GM23338 (cell line): ENCODE data around the gene CALML3. TPM values are rescaled to one million over a fixed set of nuclear protein-coding genes. Genes with fewer than 3 reads are reported as not detected.

Experiments
- ATAC-seq: fragments of 200-7000 bp; cut with Tn5 transposase; 3 replicates; pipeline ENCODE4 v1.9.1; 2020
- DNase-seq: peaks from one replicate; pipeline ENCODE4 v3.0.0-alpha.2; 2015; ENCODE audit warnings: low spot score
- H2AFZ ChIP-seq: fragments of 200-600 bp; sonication (generic); 2 replicates; pipeline ENCODE4 v1.8.0; 2016; ENCODE audit warnings: antibody characterized with exemption, mild to moderate bottlenecking, moderate library complexity
- H3F3A ChIP-seq: fragments of 200-600 bp; sonication (generic); replicated peaks from 2 replicates; pipeline ENCODE4 v1.8.0; 2017; ENCODE audit warnings: antibody characterized with exemption, mixed run types, low read depth
- H3K27ac ChIP-seq: fragments of 200-600 bp; sonication (generic); 2 replicates; pipeline ENCODE4 v1.6.1; 2016; ENCODE audit warnings: low read depth
- H3K27me3 ChIP-seq: fragments of 200-600 bp; sonication (generic); 2 replicates; pipeline ENCODE4 v1.8.0; 2016; ENCODE audit warnings: mild to moderate bottlenecking, mixed run types, moderate library complexity; ENCODE audit not compliant: insufficient read depth
- H3K36me3 ChIP-seq: fragments of 200-600 bp; sonication (generic); 2 replicates; pipeline ENCODE4 v1.8.0; 2016; ENCODE audit warnings: mild to moderate bottlenecking; ENCODE audit not compliant: insufficient read depth
- H3K4me1 ChIP-seq: fragments of 200-600 bp; sonication (generic); 2 replicates; pipeline ENCODE4 v1.8.0; 2016; ENCODE audit warnings: mild to moderate bottlenecking, moderate library complexity; ENCODE audit not compliant: insufficient read depth
- H3K4me2 ChIP-seq: fragments of 200-600 bp; sonication (generic); 2 replicates; pipeline ENCODE4 v1.7.1; 2017; ENCODE audit warnings: mixed run types
- H3K4me3 ChIP-seq: fragments of 200-600 bp; sonication (generic); 2 replicates; pipeline ENCODE4 v1.6.1; 2016; ENCODE audit warnings: mixed run types
- H3K79me2 ChIP-seq: fragments of 200-600 bp; sonication (generic); replicated peaks from 2 replicates; pipeline ENCODE4 v1.8.0; 2017; ENCODE audit warnings: mild to moderate bottlenecking; ENCODE audit not compliant: insufficient read depth
- H3K9me2 ChIP-seq: fragments of 200-600 bp; sonication (generic); 2 replicates; pipeline ENCODE4 v1.8.0; 2017; ENCODE audit not compliant: insufficient read depth
- H4K20me1 ChIP-seq: fragments of 200-600 bp; sonication (generic); replicated peaks from 2 replicates; pipeline ENCODE4 v1.8.0; 2017; ENCODE audit warnings: mild to moderate bottlenecking; ENCODE audit not compliant: insufficient read depth
- H3K27ac Mint-ChIP-seq: 2 replicates; pipeline ENCODE4 v1.8.0; 2020; ENCODE audit warnings: inconsistent platforms, mild to moderate bottlenecking, moderate library complexity, mixed read lengths
- H3K27me3 Mint-ChIP-seq: 3 replicates; pipeline ENCODE4 v1.8.0; 2022; ENCODE audit warnings: low read depth, mild to moderate bottlenecking, moderate library complexity, mixed read lengths, inconsistent platforms; ENCODE audit not compliant: insufficient read depth, poor library complexity
- H3K36me3 Mint-ChIP-seq: 3 replicates; pipeline ENCODE4 v1.8.0; 2021; ENCODE audit warnings: low read depth, mild to moderate bottlenecking, inconsistent platforms, moderate library complexity, mixed read lengths
- H3K4me1 Mint-ChIP-seq: 3 replicates; pipeline ENCODE4 v1.8.0; 2020; ENCODE audit warnings: mild to moderate bottlenecking, inconsistent platforms, mixed read lengths
- H3K4me3 Mint-ChIP-seq: 3 replicates; pipeline ENCODE4 v1.8.0; 2021; ENCODE audit warnings: moderate library complexity, mild to moderate bottlenecking, inconsistent platforms, mixed read lengths
- H3K9me3 Mint-ChIP-seq: 3 replicates; pipeline ENCODE4 v1.8.0; 2020; ENCODE audit warnings: moderate library complexity, mild to moderate bottlenecking, inconsistent platforms, mixed read lengths
- CREB1 ChIP-seq: fragments of 250-450 bp; sonication (Bioruptor Pico); IDR thresholded peaks from 2 replicates; pipeline ENCODE4 v1.5.0; 2020; ENCODE audit warnings: low read depth, mild to moderate bottlenecking, moderate library complexity
- ETS1 ChIP-seq: IDR thresholded peaks from 2 replicates; pipeline ENCODE4 v1.6.1; 2016; ENCODE audit warnings: antibody characterized with exemption
- EZH2 ChIP-seq: fragments of 200-600 bp; sonication (generic); IDR thresholded peaks from one replicate; pipeline ENCODE4 v1.8.0; 2017; ENCODE audit warnings: antibody characterized with exemption, mild to moderate bottlenecking, low read depth; ENCODE audit not compliant: unreplicated experiment
- JUNB ChIP-seq: IDR thresholded peaks from one replicate; pipeline ENCODE4 v1.6.1; 2016; ENCODE audit warnings: antibody characterized with exemption; ENCODE audit not compliant: unreplicated experiment
- NANOG ChIP-seq: IDR thresholded peaks from 2 replicates; pipeline ENCODE4 v1.6.1; 2016; ENCODE audit warnings: antibody characterized with exemption, borderline replicate concordance
- POLR2AphosphoS5 ChIP-seq: IDR thresholded peaks from 2 replicates; pipeline ENCODE4 v1.6.1; 2016; ENCODE audit warnings: antibody characterized with exemption, low read depth
- ZNF462 ChIP-seq: fragments of 250-450 bp; sonication (Bioruptor Pico); IDR thresholded peaks from 2 replicates; pipeline ENCODE4 v1.5.0; 2020; ENCODE audit warnings: mild to moderate bottlenecking, moderate library complexity
- polyA plus RNA-seq: library from polyadenylated mRNA; unstranded; fragments of >200 nt; fragmentation: Nextera tagmentation; extraction: Ambion mirVana; gene quantifications from 2 replicates; pipeline ENCODE4 v1.2.1, GENCODE V29; 2016
- total RNA-seq: library from RNA; depleted of rRNA; stranded (reverse); fragments of >200 nt; shearing (Covaris generic); gene quantifications from 2 replicates; pipeline ENCODE4 v1.2.3, GENCODE V29; 2014

The CALML3 gene
- total and polyA plus RNA-seq, 2 experiments from 2014 or later: not detected

- Histone ChIP-seq H4K20me1 (no peaks in the 10 kb centered on the region), H3K4me2 (no peak overlapping the region), H3K9me2 (peaks cover 7% of the 10 kb centered on the region; the same call in 1 of the 2 replicates), H3K27ac (no peak overlapping the region), H3F3A (no peaks in the 10 kb centered on the region), H3K79me2 (no peaks in the 10 kb centered on the region), H3K4me3 (no peak overlapping the region), H3K4me1 (no peaks in the 10 kb centered on the region), H3K36me3 (no peaks in the 10 kb centered on the region), H2AFZ (peak overlapping the region; percentile 80), H3K27me3 (no peaks in the 10 kb centered on the region)
- Mint-ChIP-seq H3K36me3 (peaks cover 11% of the 10 kb centered on the region), H3K4me1 (peaks cover 23% of the 10 kb centered on the region), H3K27me3 (peaks cover 20% of the 10 kb centered on the region), H3K9me3 (peaks cover 17% of the 10 kb centered on the region), H3K27ac (no peak overlapping the region), H3K4me3 (no peak overlapping the region)
- TF ChIP-seq JUNB: no peak
- TF ChIP-seq NANOG: no peak
- ATAC-seq: peak; percentile 67
- peak; percentile 38 for DNase-seq
Measured at GRCh38 chr10:5488272-5489161, 36.2 kb upstream of the CALML3 start.

GRCh38 chr10:5490032-5490431 is 34.7 kb upstream of the CALML3 start:
- Mint-ChIP-seq H3K36me3 (peaks cover 11% of the 10 kb centered on the region), H3K27ac (no peak overlapping the region), H3K27me3 (peaks cover 18% of the 10 kb centered on the region), H3K9me3 (peaks cover 15% of the 10 kb centered on the region), H3K4me3 (no peak overlapping the region), H3K4me1 (peaks cover 23% of the 10 kb centered on the region)
- TF ChIP-seq JUNB (no peak), EZH2 (no peak), POLR2AphosphoS5 (no peak), NANOG (no peak), ETS1 (no peak), CREB1 (CRISPR knock-in tag) (no peak)
- Histone ChIP-seq H4K20me1 (no peaks in the 10 kb centered on the region), H3K79me2 (no peaks in the 10 kb centered on the region), H3K36me3 (no peaks in the 10 kb centered on the region), H3K4me2 (no peak overlapping the region), H3F3A (no peaks in the 10 kb centered on the region), H3K4me3 (no peak overlapping the region), H2AFZ (no peak overlapping the region), H3K9me2 (peaks cover 7% of the 10 kb centered on the region; the same call in 1 of the 2 replicates), H3K27me3 (no peaks in the 10 kb centered on the region), H3K4me1 (no peaks in the 10 kb centered on the region), H3K27ac (no peak overlapping the region)
- ATAC-seq (no peak), DNase-seq (no peak)

GRCh38 chr10:5490698-5491464 is 33.9 kb upstream of the CALML3 start:
- peaks cover 12% of the 10 kb centered on the region for H3K27me3 Mint-ChIP-seq
- Histone ChIP-seq H3K27me3 (no peaks in the 10 kb centered on the region), H3K4me1 (no peaks in the 10 kb centered on the region), H3K9me2 (peaks cover 7% of the 10 kb centered on the region; the same call in 1 of the 2 replicates), H2AFZ (no peak overlapping the region), H3K27ac (no peak overlapping the region), H3F3A (no peaks in the 10 kb centered on the region), H3K36me3 (no peaks in the 10 kb centered on the region), H3K4me2 (no peak overlapping the region), H4K20me1 (no peaks in the 10 kb centered on the region), H3K79me2 (no peaks in the 10 kb centered on the region), H3K4me3 (no peak overlapping the region)
- no peak for DNase-seq
- no peak for ATAC-seq
- peaks cover 15% of the 10 kb centered on the region for H3K9me3 Mint-ChIP-seq
- no peak overlapping the region for H3K27ac Mint-ChIP-seq
- H3K4me1 Mint-ChIP-seq: peaks cover 20% of the 10 kb centered on the region
- H3K36me3 Mint-ChIP-seq: peaks cover 11% of the 10 kb centered on the region
- no peak overlapping the region for H3K4me3 Mint-ChIP-seq
- no peak for TF ChIP-seq CREB1 (CRISPR knock-in tag)
- no peak for TF ChIP-seq ZNF462
